Endothelial cell of umbilical vein (primary cell): ENCODE measurements around the gene ARHGAP32. TPM values are rescaled to one million over a fixed set of nuclear protein-coding genes. Genes with fewer than 3 reads are reported as not detected.

ENCODE experiments used
- BruUV-seq: library from RNA; stranded (reverse); fragments of 400-500 nt; replicated peaks from 2 replicates; lab custom pipeline; 2021; lab: Mats Ljungman, UMichigan
- CTCF ChIA-PET: fragments of 300-600, 350-600 bp; sonication (Branson Sonifier 250); formaldehyde crosslinking; loops from one replicate; lab custom pipeline; 2021; ENCODE audit warnings: antibody characterized with exemption, inconsistent platforms; lab: Charles Lee
- POLR2A ChIA-PET: fragments of 300-600, 350-600 bp; sonication (Branson Sonifier 250); formaldehyde crosslinking; loops from one replicate; lab custom pipeline; 2021; ENCODE audit warnings: antibody characterized with exemption, inconsistent platforms; lab: Charles Lee
- DNase-seq: peaks from one replicate; pipeline ENCODE4 v3.0.0-alpha.2; 2011; ENCODE audit warnings: low read depth, low spot score
- FAIRE-seq: peaks from 2 replicates; lab custom pipeline; 2011; peaks lifted over from hg19 to GRCh38; lab: Jason Lieb, UNC
- H2AFZ ChIP-seq: 2 replicates; pipeline ENCODE4 v1.6.0; 2012; ENCODE audit warnings: low read depth, low read length, control low read depth, inconsistent platforms
- H3K27ac ChIP-seq: 2 replicates; pipeline ENCODE4 v1.5.1; 2011; ENCODE audit warnings: low read depth, mild to moderate bottlenecking, control low read depth, low read length, moderate library complexity; ENCODE audit not compliant: insufficient read depth
- H3K27me3 ChIP-seq, 2 experiments: 2 replicates each; pipeline versions ENCODE4 v1.6.0 to v1.6.1; 2011; ENCODE audit warnings: low read length in 2 of 2, mixed read lengths in 1 of 2; ENCODE audit not compliant: control insufficient read depth in 2 of 2, insufficient read depth in 2 of 2
- H3K36me3 ChIP-seq, 2 experiments: 2 replicates in 1 of 2; 3 replicates in 1 of 2; pipeline ENCODE4 v1.5.1; 2011; ENCODE audit warnings: low read length in 2 of 2, mild to moderate bottlenecking in 1 of 2, moderate library complexity in 1 of 2; ENCODE audit not compliant: control insufficient read depth in 2 of 2, insufficient read depth in 2 of 2; ENCODE audit errors: extremely low read depth in 1 of 2
- H3K4me1 ChIP-seq: 3 replicates; pipeline ENCODE4 v1.5.1; 2011; ENCODE audit warnings: mild to moderate bottlenecking, low read length; ENCODE audit not compliant: control insufficient read depth, insufficient read depth; ENCODE audit errors: extremely low read depth
- H3K4me2 ChIP-seq: 2 replicates; pipeline ENCODE4 v1.6.1; 2011; ENCODE audit warnings: low read length, control low read depth, mixed read lengths; ENCODE audit not compliant: insufficient read depth
- H3K4me3 ChIP-seq, 3 experiments: fragments of 200-600 bp in 1 of 3; sonication (generic), shearing (Covaris generic) in 1 of 3; replicated peaks in 1 of 3; 2 replicates each; pipeline ENCODE4 v1.5.1; 2011 to 2016; ENCODE audit warnings: control low read depth in 3 of 3, low read length in 3 of 3, mild to moderate bottlenecking in 2 of 3, inconsistent platforms in 1 of 3, low read depth in 1 of 3, moderate library complexity in 1 of 3; ENCODE audit not compliant: insufficient read depth in 1 of 3
- H3K79me2 ChIP-seq: 2 replicates; pipeline ENCODE4 v1.6.0; 2012; ENCODE audit warnings: low read length, inconsistent platforms; ENCODE audit not compliant: control insufficient read depth, insufficient read depth
- H3K9ac ChIP-seq: replicated peaks from 2 replicates; pipeline ENCODE3; 2011; ENCODE audit warnings: low read length, control low read depth; ENCODE audit not compliant: insufficient read depth; ENCODE audit errors: extremely low read depth
- H3K9me1 ChIP-seq: replicated peaks from 3 replicates; pipeline ENCODE4 v1.6.0; 2011; ENCODE audit warnings: mild to moderate bottlenecking, low read length; ENCODE audit not compliant: control insufficient read depth, insufficient read depth; ENCODE audit errors: extremely low read depth
- H3K9me3 ChIP-seq: replicated peaks from 2 replicates; pipeline ENCODE4 v1.5.1; 2012; ENCODE audit warnings: low read length, inconsistent platforms; ENCODE audit not compliant: control insufficient read depth, insufficient read depth
- H4K20me1 ChIP-seq: replicated peaks from 2 replicates; pipeline ENCODE3; 2011; ENCODE audit warnings: mild to moderate bottlenecking, low read length; ENCODE audit not compliant: control insufficient read depth, insufficient read depth; ENCODE audit errors: extremely low read depth
- EZH2 ChIP-seq: IDR thresholded peaks from 2 replicates; pipeline ENCODE4 v1.6.1; 2012; ENCODE audit warnings: borderline replicate concordance, low read depth, mild to moderate bottlenecking, moderate library complexity, low read length, inconsistent platforms; ENCODE audit not compliant: severe bottlenecking
- FOS ChIP-seq: IDR thresholded peaks from 2 replicates; pipeline ENCODE4 v1.6.1; 2011; ENCODE audit warnings: mild to moderate bottlenecking, low read length, moderate library complexity, borderline replicate concordance; ENCODE audit not compliant: insufficient read depth
- JUN ChIP-seq: IDR thresholded peaks from 2 replicates; pipeline ENCODE4 v1.6.1; 2011; ENCODE audit warnings: borderline replicate concordance, low read depth; ENCODE audit not compliant: insufficient read length, insufficient read depth
- MYC ChIP-seq: IDR thresholded peaks from one replicate; pipeline ENCODE4 v1.6.1; 2011; ENCODE audit warnings: mild to moderate bottlenecking, low read depth, low read length
- POLR2A ChIP-seq: IDR thresholded peaks from 2 replicates; pipeline ENCODE4 v1.6.1; 2012; ENCODE audit warnings: low read depth, mild to moderate bottlenecking, control low read depth, low read length
- POLR2AphosphoS5 ChIP-seq: IDR thresholded peaks from 2 replicates; pipeline ENCODE4 v1.6.1; 2012; ENCODE audit warnings: low read depth, mild to moderate bottlenecking, control low read depth, low read length, moderate library complexity; ENCODE audit not compliant: insufficient read depth
- dilution Hi-C: fragments of 300-500 bp; cut with MboI; formaldehyde crosslinking; loops from one replicate; pipeline ENCODE4 v1.15.0; 2019; ENCODE audit warnings: low sequenced_read_pairs; ENCODE audit not compliant: extremely low pct_ligation_motif_present
- intact Hi-C: fragments of 100-400 bp; cut with micrococcal nuclease; formaldehyde crosslinking; loops from one replicate; pipeline ENCODE4 v1.10.0; 2022
- polyA plus RNA-seq, 4 experiments: library from polyadenylated mRNA; depleted of rRNA in 3 of 4; stranded (reverse) in 3 of 4; unstranded in 1 of 4; fragments of >200 nt; gene quantifications; 2 replicates each; pipeline versions ENCODE4 v1.2.1 to v1.2.3, GENCODE V29; 2011 to 2012; ENCODE audit warnings: missing spikeins in 1 of 4
- total RNA-seq: library from RNA; stranded (reverse); gene quantifications from 2 replicates; pipeline ENCODE4 v1.2.3, GENCODE V29; 2021
- TF ChIP-seq, protein P1 (sequence below), 2 donors: IDR thresholded peaks; 1 replicate in 1 of 2; 2 replicates in 1 of 2; pipeline ENCODE4 v1.5.1; 2011; ENCODE audit warnings: low read length in 2 of 2, mild to moderate bottlenecking in 2 of 2, moderate library complexity in 2 of 2, control low read depth in 1 of 2, inconsistent platforms in 1 of 2, low read depth in 1 of 2; ENCODE audit not compliant: insufficient read depth in 1 of 2; ENCODE audit errors: extremely low read depth in 1 of 2
- TF ChIP-seq, protein P2 (sequence below): IDR thresholded peaks from 2 replicates; pipeline ENCODE4 v1.6.1; 2011; ENCODE audit not compliant: insufficient read depth, insufficient read length

ARHGAP32 gene
- total and polyA plus RNA-seq, 2 donors (not counting 3 experiments of a cell fraction or from before 2014, with no cell fraction given) = 3.4 to 9.1 TPM

DNA sequence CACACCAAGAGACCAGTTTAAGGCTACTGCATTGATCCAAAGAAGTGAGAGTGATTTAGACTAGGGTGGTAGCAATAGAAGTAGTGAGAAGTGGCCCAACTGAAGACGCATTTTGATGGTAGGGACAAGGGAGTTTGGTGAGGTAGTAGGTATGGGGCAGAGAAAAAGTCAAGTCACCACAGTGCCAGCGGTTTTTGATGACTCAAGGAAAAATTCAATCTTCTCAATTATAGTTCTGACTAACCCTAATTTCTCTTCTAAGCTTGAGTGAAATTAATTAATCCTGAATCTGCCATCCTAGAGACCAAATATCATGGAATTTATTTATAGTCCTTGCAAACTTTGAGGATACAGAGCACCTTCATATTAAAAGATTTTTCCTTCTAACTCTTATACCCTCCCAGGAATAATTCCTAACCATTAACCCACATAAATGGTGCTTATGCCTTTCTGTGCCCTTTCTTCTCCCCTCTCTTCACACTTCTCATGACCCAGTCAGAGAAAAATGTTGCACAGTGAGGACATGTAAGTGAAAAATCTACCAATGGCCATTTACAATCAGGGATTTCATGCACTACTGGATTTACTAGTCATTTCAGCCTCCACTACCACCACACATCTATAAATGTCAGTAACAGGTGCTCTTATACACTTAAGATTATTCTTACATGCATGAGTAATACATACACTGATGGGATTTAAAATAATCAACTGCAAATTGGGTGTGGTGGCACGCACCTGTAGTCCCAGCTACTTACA is 45.9 kb upstream of the ARHGAP32 start:
- BruUV-seq = no TSS peak
- Histone ChIP-seq H3K9ac (no peak overlapping the region), H3K4me3 (no peak overlapping the region), H3K36me3 (no peaks in the 10 kb centered on the region), H4K20me1 (peaks cover 2% of the 10 kb centered on the region), H3K27me3 (no peaks in the 10 kb centered on the region), H3K4me1 (no peaks in the 10 kb centered on the region), H3K79me2 (peaks cover 5% of the 10 kb centered on the region), H3K27ac (no peak overlapping the region), H2AFZ (no peak overlapping the region), H3K4me2 (no peak overlapping the region), H3K9me1 (no peaks in the 10 kb centered on the region), H3K9me3 (no peaks in the 10 kb centered on the region)
- TF ChIP-seq POLR2A (no peak), JUN (no peak), EZH2 (no peak), MYC (no peak), FOS (no peak), POLR2AphosphoS5 (no peak)
- TF ChIP-seq, protein P1, sequence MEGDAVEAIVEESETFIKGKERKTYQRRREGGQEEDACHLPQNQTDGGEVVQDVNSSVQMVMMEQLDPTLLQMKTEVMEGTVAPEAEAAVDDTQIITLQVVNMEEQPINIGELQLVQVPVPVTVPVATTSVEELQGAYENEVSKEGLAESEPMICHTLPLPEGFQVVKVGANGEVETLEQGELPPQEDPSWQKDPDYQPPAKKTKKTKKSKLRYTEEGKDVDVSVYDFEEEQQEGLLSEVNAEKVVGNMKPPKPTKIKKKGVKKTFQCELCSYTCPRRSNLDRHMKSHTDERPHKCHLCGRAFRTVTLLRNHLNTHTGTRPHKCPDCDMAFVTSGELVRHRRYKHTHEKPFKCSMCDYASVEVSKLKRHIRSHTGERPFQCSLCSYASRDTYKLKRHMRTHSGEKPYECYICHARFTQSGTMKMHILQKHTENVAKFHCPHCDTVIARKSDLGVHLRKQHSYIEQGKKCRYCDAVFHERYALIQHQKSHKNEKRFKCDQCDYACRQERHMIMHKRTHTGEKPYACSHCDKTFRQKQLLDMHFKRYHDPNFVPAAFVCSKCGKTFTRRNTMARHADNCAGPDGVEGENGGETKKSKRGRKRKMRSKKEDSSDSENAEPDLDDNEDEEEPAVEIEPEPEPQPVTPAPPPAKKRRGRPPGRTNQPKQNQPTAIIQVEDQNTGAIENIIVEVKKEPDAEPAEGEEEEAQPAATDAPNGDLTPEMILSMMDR (IDR thresholded peaks at IDR 0.05; ENCODE audit: extremely low read depth in 1 of 2, insufficient read depth in 1 of 2, low read depth in 1 of 2, low read length in 2 of 2) = no peak
- TF ChIP-seq, protein P2, sequence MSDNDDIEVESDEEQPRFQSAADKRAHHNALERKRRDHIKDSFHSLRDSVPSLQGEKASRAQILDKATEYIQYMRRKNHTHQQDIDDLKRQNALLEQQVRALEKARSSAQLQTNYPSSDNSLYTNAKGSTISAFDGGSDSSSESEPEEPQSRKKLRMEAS = no peak
- DNase-seq (no peak), FAIRE-seq (no peak)
- dilution Hi-C loops = no loop called here
- POLR2A ChIA-PET = no interaction called here
- intact Hi-C loops = no loop called here
- CTCF ChIA-PET = no interaction called here
